EL (cell line): ENCODE data around the gene ARHGEF12.

Experiments used
- DNase-seq: peaks from one replicate; pipeline ENCODE4 v3.0.0-alpha.2; 2016

Gene ARHGEF12

GRCh38 chr11:120390585-120390922, 54.3 kb downstream of the ARHGEF12 start:
- no peak for DNase-seq

GRCh38 chr11:120391292-120391691, 55.1 kb downstream of the ARHGEF12 start:
- DNase-seq, result no peak

- DNase-seq, result no peak
These were observed 55.6 kb downstream of the ARHGEF12 start for GRCh38 chr11:120391854-120392253.

- no peak for DNase-seq
These were observed 56.1 kb downstream of the ARHGEF12 start for GRCh38 chr11:120392314-120392713.

GRCh38 chr11:120392793-120393192, 56.6 kb downstream of the ARHGEF12 start:
- DNase-seq, result peak; percentile 65

GRCh38 chr11:120394119-120394518, 57.9 kb downstream of the ARHGEF12 start:
- no peak for DNase-seq

- DNase-seq, result no peak
These were observed 59.6 kb downstream of the ARHGEF12 start for GRCh38 chr11:120395778-120396177.

- peak; percentile 26 for DNase-seq
These were observed 61.9 kb downstream of the ARHGEF12 start for GRCh38 chr11:120398132-120398531.

- no peak for DNase-seq
These were observed 63.1 kb downstream of the ARHGEF12 start for GRCh38 chr11:120399307-120399706.

GRCh38 chr11:120400564-120401364, 64.6 kb downstream of the ARHGEF12 start:
- DNase-seq, result peak; percentile 97

GRCh38 chr11:120401506-120401905, 65.3 kb downstream of the ARHGEF12 start:
- DNase-seq, result no peak

GRCh38 chr11:120403966-120404365, 67.8 kb downstream of the ARHGEF12 start:
- DNase-seq, result peak; percentile 32

GRCh38 chr11:120404495-120404894, 68.3 kb downstream of the ARHGEF12 start:
- no peak for DNase-seq

- no peak for DNase-seq
These were observed 73.4 kb downstream of the ARHGEF12 start for GRCh38 chr11:120409655-120410054.

GRCh38 chr11:120410622-120411380, 74.6 kb downstream of the ARHGEF12 start:
- DNase-seq, result no peak

GRCh38 chr11:120413480-120413879, 77.3 kb downstream of the ARHGEF12 start:
- DNase-seq, result peak; percentile 79

- DNase-seq, result no peak
These were observed 84.4 kb downstream of the ARHGEF12 start for GRCh38 chr11:120420572-120420971.

GRCh38 chr11:120424185-120424969, 88.2 kb downstream of the ARHGEF12 start:
- DNase-seq, result no peak

- no peak for DNase-seq
These were observed 88.7 kb downstream of the ARHGEF12 start for GRCh38 chr11:120424970-120425332.

GRCh38 chr11:120425527-120425926, 89.3 kb downstream of the ARHGEF12 start:
- no peak for DNase-seq

GRCh38 chr11:120430146-120430545, 93.9 kb downstream of the ARHGEF12 start:
- DNase-seq, result no peak

GRCh38 chr11:120431633-120432032, 95.4 kb downstream of the ARHGEF12 start:
- DNase-seq, result peak; percentile 72
